H1 (cell line): ENCODE data around the gene LRRC8D. TPM values are rescaled to one million over a fixed set of nuclear protein-coding genes. Genes with fewer than 3 reads are reported as not detected.

Source experiments
- CTCF ChIA-PET: fragments of 300-600 bp; sonication (Branson Sonifier 250); formaldehyde crosslinking; loops from one replicate; lab custom pipeline; 2021; ENCODE audit not compliant: partially characterized antibody; lab: Charles Lee
- POLR2A ChIA-PET: fragments of 300-600 bp; sonication (Branson Sonifier 250); formaldehyde crosslinking; loops from one replicate; lab custom pipeline; 2021; ENCODE audit warnings: inconsistent platforms; ENCODE audit not compliant: partially characterized antibody; lab: Charles Lee
- DNase-seq, 2 experiments: peaks; one replicate each; pipeline versions ENCODE4 v3.0.0 to v3.0.0-alpha.2; 2010 to 2022; ENCODE audit warnings: low spot score in 2 of 2, low read depth in 1 of 2, mixed read lengths in 1 of 2
- FAIRE-seq: peaks from 2 replicates; lab custom pipeline; 2011; peaks lifted over from hg19 to GRCh38; lab: Jason Lieb, UNC
- H2AFZ ChIP-seq: 2 replicates; pipeline ENCODE4 v1.8.1; 2012; ENCODE audit warnings: low read length, inconsistent platforms
- H2AK5ac ChIP-seq: 2 replicates; pipeline ENCODE4 v1.6.1; 2013; ENCODE audit warnings: low read depth, low read length
- H2BK120ac ChIP-seq: replicated peaks from 2 replicates; pipeline ENCODE3; 2013; ENCODE audit warnings: low read depth, low read length, inconsistent platforms
- H2BK12ac ChIP-seq: 2 replicates; pipeline ENCODE4 v1.6.1; 2013; ENCODE audit warnings: low read depth, low read length
- H2BK15ac ChIP-seq: 2 replicates; pipeline ENCODE4 v1.6.1; 2013; ENCODE audit warnings: low read length
- H2BK20ac ChIP-seq: 2 replicates; pipeline ENCODE4 v1.6.1; 2013; ENCODE audit warnings: low read length
- H2BK5ac ChIP-seq: 2 replicates; pipeline ENCODE4 v1.6.1; 2013; ENCODE audit warnings: low read depth, low read length
- H3K14ac ChIP-seq: 2 replicates; pipeline ENCODE4 v1.6.1; 2013; ENCODE audit warnings: inconsistent platforms; ENCODE audit not compliant: insufficient read length
- H3K18ac ChIP-seq: 2 replicates; pipeline ENCODE4 v1.6.1; 2013; ENCODE audit warnings: low read length; ENCODE audit errors: extremely low read depth
- H3K23ac ChIP-seq: 2 replicates; pipeline ENCODE4 v1.6.1; 2013; ENCODE audit warnings: inconsistent platforms; ENCODE audit not compliant: insufficient read length
- H3K23me2 ChIP-seq: 2 replicates; pipeline ENCODE4 v1.6.1; 2013; ENCODE audit warnings: low read depth, low read length
- H3K27ac ChIP-seq: 2 replicates; pipeline ENCODE4 v1.6.1; 2011; ENCODE audit warnings: low read depth, low read length, inconsistent platforms
- H3K27me3 ChIP-seq, 4 experiments: replicated peaks in 1 of 4; 1 replicate in 1 of 4; 2 replicates in 3 of 4; pipeline versions ENCODE4 v1.6.1 to v1.8.1; 2011 to 2013; ENCODE audit warnings: low read length in 3 of 4, mild to moderate bottlenecking in 3 of 4, inconsistent platforms in 2 of 4, mixed read lengths in 2 of 4, moderate library complexity in 1 of 4; ENCODE audit not compliant: control insufficient read depth in 3 of 4, insufficient read depth in 3 of 4; ENCODE audit errors: extremely low read depth in 1 of 4
- H3K36me3 ChIP-seq, 4 experiments: 2 replicates each; pipeline versions ENCODE4 v1.6.1 to v1.8.1; 2011 to 2013; ENCODE audit warnings: mild to moderate bottlenecking in 4 of 4, low read length in 3 of 4, moderate library complexity in 2 of 4, control low read depth in 1 of 4, inconsistent platforms in 1 of 4; ENCODE audit not compliant: insufficient read depth in 4 of 4, control insufficient read depth in 2 of 4
- H3K4ac ChIP-seq: replicated peaks from 2 replicates; pipeline ENCODE3; 2013; ENCODE audit warnings: low read length, low read depth, mixed read lengths, inconsistent platforms; ENCODE audit not compliant: insufficient read length
- H3K4me1 ChIP-seq, 4 experiments: replicated peaks in 1 of 4; 1 replicate in 1 of 4; 2 replicates in 3 of 4; pipeline versions ENCODE4 v1.6.1 to v1.8.1; 2011 to 2013; ENCODE audit warnings: low read length in 3 of 4, inconsistent platforms in 2 of 4, mixed read lengths in 1 of 4; ENCODE audit not compliant: insufficient read depth in 4 of 4, control insufficient read depth in 3 of 4
- H3K4me2 ChIP-seq, 2 experiments: 2 replicates each; pipeline versions ENCODE4 v1.6.1 to v1.8.1; 2011 to 2013; ENCODE audit warnings: low read depth in 2 of 2, low read length in 2 of 2, control low read depth in 1 of 2, inconsistent platforms in 1 of 2, mild to moderate bottlenecking in 1 of 2; ENCODE audit not compliant: insufficient read depth in 1 of 2
- H3K4me3 ChIP-seq, 4 experiments: fragments of 200-600, 300-600 bp in 1 of 4; sonication (generic), shearing (Covaris generic), sonication (Bioruptor Twin) in 1 of 4; 2 replicates each; pipeline versions ENCODE4 v1.5.1 to v1.8.1; 2011 to 2016; ENCODE audit warnings: low read length in 4 of 4, low read depth in 3 of 4, control low read depth in 2 of 4, inconsistent platforms in 2 of 4, mild to moderate bottlenecking in 2 of 4, mixed read lengths in 1 of 4, moderate library complexity in 1 of 4; ENCODE audit not compliant: insufficient read depth in 2 of 4; ENCODE audit errors: extremely low read depth in 1 of 4
- H3K56ac ChIP-seq: replicated peaks from 2 replicates; pipeline ENCODE3; 2013; ENCODE audit warnings: low read depth, mild to moderate bottlenecking, mixed read lengths, low read length, inconsistent platforms; ENCODE audit not compliant: insufficient read length
- H3K79me1 ChIP-seq: 2 replicates; pipeline ENCODE4 v1.6.1; 2013; ENCODE audit warnings: low read depth, low read length, control low read depth
- H3K79me2 ChIP-seq, 2 experiments: 2 replicates each; pipeline versions ENCODE4 v1.6.1 to v1.8.1; 2012 to 2013; ENCODE audit warnings: low read length in 2 of 2, mild to moderate bottlenecking in 2 of 2, inconsistent platforms in 1 of 2; ENCODE audit not compliant: insufficient read depth in 2 of 2, control insufficient read depth in 1 of 2
- H3K9ac ChIP-seq, 4 experiments: replicated peaks in 1 of 4; 1 replicate in 1 of 4; 2 replicates in 3 of 4; pipeline versions ENCODE4 v1.6.1 to v1.8.1; 2011 to 2013; ENCODE audit warnings: low read depth in 3 of 4, low read length in 3 of 4, control low read depth in 2 of 4, mild to moderate bottlenecking in 2 of 4, moderate library complexity in 2 of 4, inconsistent platforms in 1 of 4; ENCODE audit errors: extremely low read depth in 1 of 4
- H3K9me3 ChIP-seq, 2 experiments: 2 replicates each; pipeline versions ENCODE4 v1.6.1 to v1.8.1; 2012 to 2013; ENCODE audit warnings: mild to moderate bottlenecking in 2 of 2, moderate library complexity in 2 of 2, control low read depth in 1 of 2, inconsistent platforms in 1 of 2, low read depth in 1 of 2, low read length in 1 of 2, mixed read lengths in 1 of 2; ENCODE audit not compliant: insufficient read depth in 2 of 2
- H4K20me1 ChIP-seq, 2 experiments: replicated peaks in 1 of 2; 2 replicates each; pipeline versions ENCODE3 to v1.8.1; 2011 to 2013; ENCODE audit warnings: inconsistent platforms in 2 of 2, low read length in 2 of 2, mild to moderate bottlenecking in 1 of 2; ENCODE audit not compliant: insufficient read depth in 2 of 2, control insufficient read depth in 1 of 2
- H4K5ac ChIP-seq: 2 replicates; pipeline ENCODE4 v1.6.1; 2013; ENCODE audit warnings: low read length, low read depth, mixed read lengths, inconsistent platforms; ENCODE audit not compliant: insufficient read length
- H4K8ac ChIP-seq: 2 replicates; pipeline ENCODE4 v1.8.0; 2013; ENCODE audit warnings: mild to moderate bottlenecking, moderate library complexity, low read length, inconsistent platforms; ENCODE audit not compliant: insufficient read depth; ENCODE audit errors: extremely low read depth
- H4K91ac ChIP-seq: replicated peaks from 2 replicates; pipeline ENCODE3; 2013; ENCODE audit warnings: low read length, mixed read lengths, inconsistent platforms; ENCODE audit not compliant: insufficient read length
- EP300 ChIP-seq, 2 experiments: IDR thresholded peaks; 1 replicate in 1 of 2; 2 replicates in 1 of 2; pipeline ENCODE4 v1.6.1; 2011 to 2012; ENCODE audit warnings: low read depth in 2 of 2, low read length in 2 of 2, mild to moderate bottlenecking in 2 of 2, borderline replicate concordance in 1 of 2, inconsistent platforms in 1 of 2, moderate library complexity in 1 of 2
- GTF2F1 ChIP-seq: IDR thresholded peaks from 2 replicates; pipeline ENCODE4 v1.6.1; 2012; ENCODE audit warnings: low read depth, low read length, improper control_type of control experiment, borderline replicate concordance
- HDAC2 ChIP-seq, 2 experiments: fragments of 300-600 bp in 1 of 2; sonication (generic) in 1 of 2; IDR thresholded peaks; 2 replicates each; pipeline ENCODE4 v1.6.1; 2011 to 2012; ENCODE audit warnings: low read depth in 2 of 2, low read length in 2 of 2, mild to moderate bottlenecking in 2 of 2, moderate library complexity in 2 of 2, borderline replicate concordance in 1 of 2, inconsistent platforms in 1 of 2
- HDAC6 ChIP-seq: IDR thresholded peaks from one replicate; pipeline ENCODE4 v1.7.1; 2012; ENCODE audit warnings: low read depth, mild to moderate bottlenecking, inconsistent platforms, low read length, moderate library complexity
- NRF1 ChIP-seq: IDR thresholded peaks from 2 replicates; pipeline ENCODE4 v1.6.1; 2011; ENCODE audit warnings: mild to moderate bottlenecking, low read depth, low read length, improper control_type of control experiment
- POU5F1 ChIP-seq: IDR thresholded peaks from 2 replicates; pipeline ENCODE4 v1.6.1; 2011; ENCODE audit warnings: low read depth, mild to moderate bottlenecking, low read length, moderate library complexity
- RAD21 ChIP-seq, 2 experiments: IDR thresholded peaks in 1 of 2; conservative IDR thresholded peaks in 1 of 2; 2 replicates each; pipeline ENCODE4 v1.6.1; 2011; ENCODE audit warnings: low read depth in 2 of 2, low read length in 2 of 2, improper control_type of control experiment in 1 of 2, inconsistent platforms in 1 of 2, mild to moderate bottlenecking in 1 of 2, moderate library complexity in 1 of 2
- SIX5 ChIP-seq: IDR thresholded peaks from 2 replicates; pipeline ENCODE4 v1.6.1; 2011; ENCODE audit warnings: mild to moderate bottlenecking, low read depth, low read length
- TAF1 ChIP-seq: IDR thresholded peaks from 2 replicates; pipeline ENCODE4 v1.6.1; 2011; ENCODE audit warnings: mild to moderate bottlenecking, low read depth, low read length
- WGBS, 2 experiments: shearing (Covaris generic) in 1 of 2; methylation state at CpG; one replicate each; pipeline versions ENCODE4 v1.1.6 to v1.1.7; 2013 to 2015; ENCODE audit warnings: low lambda C conversion rate in 2 of 2, mixed read lengths in 2 of 2, inconsistent platforms in 1 of 2, low coverage in 1 of 2, missing lambda C conversion rate in 1 of 2; ENCODE audit not compliant: insufficient replicate concordance in 2 of 2, insufficient coverage in 1 of 2, insufficient read length in 1 of 2; ENCODE audit errors: extremely low coverage in 1 of 2, missing lambda C conversion rate in 1 of 2; 5-methylcytosine and 5-hydroxymethylcytosine counted together
- polyA plus RNA-seq, 7 experiments: library from polyadenylated mRNA; depleted of rRNA in 3 of 7; stranded (reverse) in 5 of 7; unstranded in 2 of 7; fragments of >200 nt in 5 of 7; fragments of 200-250 nt in 2 of 7; gene quantifications; 1 replicate in 5 of 7; 2 replicates in 1 of 7; 4 replicates in 1 of 7; pipeline versions ENCODE4 v1.2.1 to v1.2.3, GENCODE V29; 2011 to 2013; ENCODE audit warnings: missing spikeins in 2 of 7, mixed read lengths in 2 of 7
- total RNA-seq: library from RNA; stranded (reverse); fragmentation: NEBNext Ultra II Directional; extraction: Animal tissue kit (Norgen Biotek cat#: 25700); gene quantifications from 2 replicates; pipeline ENCODE4 v1.2.1, GENCODE V29; 2021

Gene LRRC8D
- total and polyA plus RNA-seq, 2 of the 8 experiments (the other 6 are each of a cell fraction or from before 2014, with no cell fraction given), result 42.0 to 58.5 TPM

DNA sequence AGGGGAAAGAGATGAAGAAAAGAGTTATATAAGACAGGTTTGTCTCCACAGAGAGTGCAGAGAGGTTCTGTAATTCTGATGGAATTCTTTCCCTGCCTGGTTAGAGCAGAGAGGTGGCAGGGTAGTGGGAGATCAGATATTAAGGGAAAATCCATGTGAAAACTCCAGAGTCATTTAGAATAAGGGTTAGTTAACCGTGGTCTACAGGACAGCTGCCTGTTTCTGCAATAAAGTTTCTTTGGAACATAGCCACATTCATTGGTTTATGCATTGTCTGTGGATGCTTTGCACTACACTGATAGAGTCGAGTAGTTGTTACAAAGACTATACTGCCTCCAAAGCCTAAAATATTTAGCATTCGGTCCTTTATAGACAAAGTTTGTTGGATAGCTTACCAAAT is 55.6 kb downstream of the LRRC8D start:
- H4K8ac ChIP-seq, result no peak overlapping the region
- peaks cover 0 to 2% of the 10 kb centered on the region in 2 experiments for H4K20me1 ChIP-seq
- H3K18ac ChIP-seq, result no peak overlapping the region
- H3K14ac ChIP-seq, result no peak overlapping the region
- peaks cover 4 to 64% of the 10 kb centered on the region in 2 experiments; a peak in 3 of 4 replicates for H3K79me2 ChIP-seq
- H2BK20ac ChIP-seq, result no peak overlapping the region
- no peak overlapping the region for H3K9ac ChIP-seq
- peaks cover 1 to 4% of the 10 kb centered on the region in 2 experiments; a peak in 2 of 4 replicates for H3K9me3 ChIP-seq
- no peak overlapping the region for H3K56ac ChIP-seq
- H3K27ac ChIP-seq, result no peak overlapping the region
- no peaks in the 10 kb centered on the region for H3K27me3 ChIP-seq
- H3K4me3 ChIP-seq, result no peak overlapping the region
- H2AFZ ChIP-seq, result no peak overlapping the region
- H3K4me2 ChIP-seq, result no peak overlapping the region
- no peak overlapping the region for H3K4ac ChIP-seq
- H3K23me2 ChIP-seq, result peaks cover 2% of the 10 kb centered on the region; the same call in 1 of the 2 replicates
- no peak for FAIRE-seq
- H4K5ac ChIP-seq, result no peak overlapping the region
- H4K91ac ChIP-seq, result no peak overlapping the region
- H3K79me1 ChIP-seq, result no peaks in the 10 kb centered on the region
- peaks cover 0 to 11% (median 4%) of the 10 kb centered on the region in 4 experiments; a peak in 3 of 8 replicates for H3K36me3 ChIP-seq
- ChIA-PET CTCF (interaction anchor here (1.8 kb wide), 1 partner anchor 72 kb away, joined by 5 read pairs; no protein-coding TSS in a partner anchor), POLR2A (interaction anchor here (1.0 to 2.0 kb wide), 5 partner anchors 11 to 55 kb away, joined by 3 to 6 read pairs (median 3); no protein-coding TSS in a partner anchor)
- 94% methylated on average over 3 of the region's 3 CpGs; no CpG with 5 or more reads in 1 of the 2 experiments for WGBS, 2 experiments
- no peak for DNase-seq
- H2AK5ac ChIP-seq, result no peak overlapping the region
- H3K23ac ChIP-seq, result no peak overlapping the region
- H2BK12ac ChIP-seq, result no peak overlapping the region
- peaks cover 0 to 3% (median 0%) of the 10 kb centered on the region in 4 experiments; a peak in 1 of 7 replicates for H3K4me1 ChIP-seq
- H2BK15ac ChIP-seq, result no peak overlapping the region
- H2BK5ac ChIP-seq, result no peak overlapping the region
- H2BK120ac ChIP-seq, result no peak overlapping the region
- no peak for TF ChIP-seq NRF1
- TF ChIP-seq GTF2F1, result no peak
- TF ChIP-seq EP300 (IDR thresholded peaks at IDR 0.05; ENCODE audit: borderline replicate concordance in 1 of 2, low read depth in 2 of 2, low read length in 2 of 2), result no peak
- no peak for TF ChIP-seq HDAC2 (IDR thresholded peaks at IDR 0.05; ENCODE audit: borderline replicate concordance in 1 of 2, low read depth in 2 of 2, low read length in 2 of 2)
- no peak for TF ChIP-seq RAD21 (IDR thresholded peaks at IDR 0.05 in 1 of 2, conservative IDR thresholded peaks at IDR 0.05 in 1 of 2; ENCODE audit: low read depth in 2 of 2, low read length in 2 of 2)
- TF ChIP-seq POU5F1, result no peak
- no peak for TF ChIP-seq SIX5
- no peak for TF ChIP-seq TAF1
- TF ChIP-seq HDAC6, result no peak
